Psoas muscle (tissue), 8 donors: ENCODE results near the gene GPR148. TPM values are rescaled to one million over a fixed set of nuclear protein-coding genes. Genes with fewer than 3 reads are reported as not detected.

ENCODE experiments used
- ATAC-seq, 4 donors: fragments of 200-7000 bp; cut with Tn5 transposase; one replicate each; pipeline ENCODE4 v1.9.1; 2020; ENCODE audit warnings: moderate library complexity in 3 of 4, mild to moderate bottlenecking in 2 of 4
- DNase-seq, 2 donors: peaks; one replicate each; pipeline ENCODE4 v3.0.0-alpha.2; 2020
- H3K27ac ChIP-seq: fragments of 200-600 bp; one replicate; pipeline ENCODE4 v1.8.0; 2022
- H3K27me3 ChIP-seq, 3 donors: fragments of 200-600 bp in 1 of 3; one replicate each; pipeline versions ENCODE4 v1.6.1 to v1.8.0; 2013 to 2022; ENCODE audit warnings: low read length in 2 of 3, mild to moderate bottlenecking in 2 of 3, moderate library complexity in 1 of 3; ENCODE audit not compliant: insufficient read depth in 3 of 3
- H3K36me3 ChIP-seq, 2 donors: fragments of 200-600 bp in 1 of 2; one replicate each; pipeline versions ENCODE4 v1.6.1 to v1.8.0; 2013 to 2022; ENCODE audit warnings: low read depth in 1 of 2, mild to moderate bottlenecking in 1 of 2, moderate library complexity in 1 of 2; ENCODE audit not compliant: insufficient read depth in 1 of 2
- H3K4me1 ChIP-seq: fragments of 200-600 bp; one replicate; pipeline ENCODE4 v1.8.0; 2022
- H3K4me3 ChIP-seq: fragments of 200-600 bp; one replicate; pipeline ENCODE4 v1.8.0; 2022; ENCODE audit warnings: mild to moderate bottlenecking
- H3K9me3 ChIP-seq: fragments of 200-600 bp; one replicate; pipeline ENCODE4 v1.8.0; 2022
- WGBS, 3 donors: extraction: QIAGEN DNeasy Blood & Tissue Kit; methylation state at CpG; one replicate each; pipeline versions ENCODE4 v1.1.6 to v1.1.7; 2013; 5-methylcytosine and 5-hydroxymethylcytosine counted together
- intact Hi-C, 2 donors: fragments of 100-400 bp; cut with DNase I; formaldehyde crosslinking; loops; one replicate each; pipeline versions ENCODE4 v1.11.0 to v1.14.2; 2022
- polyA plus RNA-seq, 3 donors: library from polyadenylated mRNA; stranded (reverse); fragments of 200-250 nt; gene quantifications; one replicate each; pipeline ENCODE4 v1.2.3, GENCODE V29; 2013
- total RNA-seq, 4 donors: library from RNA; stranded (reverse); fragmentation: NEBNext Ultra II Directional in 2 of 4; extraction: Animal tissue kit (Norgen Biotek cat#: 25700) in 2 of 4; gene quantifications; one replicate each; pipeline versions ENCODE4 v1.2.1 to v1.2.4, GENCODE V29; 2021 to 2023
- TF ChIP-seq, protein P1 (sequence below): fragments of 200-600 bp; IDR thresholded peaks from one replicate; pipeline ENCODE4 v1.8.0; 2022; ENCODE audit warnings: antibody characterized with exemption
- donor health status: healthy with polysubstance abuse.
- donor health status: DM: no; HTN: no; CAD: no; lungs with moderate emphysema.
- donor health status: Bipolar disorder and iron deficiency.
- donor health status: healthy.
- donor health status: DM: yes; HTN: yes; CAD: no.
- donor health status: DM: no; HTN: no; CAD: no.
- donor health status: DM: no; HTN: no; CAD: no.
- donor health status: DM: yes; HTN: yes; CAD: no.

GPR148 gene
- total and polyA plus RNA-seq, 7 donors = not detected

GRCh38 chr2:130766711-130767407 lies 38.0 kb downstream of the GPR148 start:
- no peak for ATAC-seq
- Histone ChIP-seq H3K36me3 (no peaks in the 10 kb centered on the region), H3K27ac (no peak overlapping the region), H3K4me3 (no peak overlapping the region), H3K4me1 (no peaks in the 10 kb centered on the region), H3K9me3 (no peaks in the 10 kb centered on the region), H3K27me3 (peaks cover 0 to 8% (median 0%) of the 10 kb centered on the region in 3 donors)
- TF ChIP-seq, protein P1, sequence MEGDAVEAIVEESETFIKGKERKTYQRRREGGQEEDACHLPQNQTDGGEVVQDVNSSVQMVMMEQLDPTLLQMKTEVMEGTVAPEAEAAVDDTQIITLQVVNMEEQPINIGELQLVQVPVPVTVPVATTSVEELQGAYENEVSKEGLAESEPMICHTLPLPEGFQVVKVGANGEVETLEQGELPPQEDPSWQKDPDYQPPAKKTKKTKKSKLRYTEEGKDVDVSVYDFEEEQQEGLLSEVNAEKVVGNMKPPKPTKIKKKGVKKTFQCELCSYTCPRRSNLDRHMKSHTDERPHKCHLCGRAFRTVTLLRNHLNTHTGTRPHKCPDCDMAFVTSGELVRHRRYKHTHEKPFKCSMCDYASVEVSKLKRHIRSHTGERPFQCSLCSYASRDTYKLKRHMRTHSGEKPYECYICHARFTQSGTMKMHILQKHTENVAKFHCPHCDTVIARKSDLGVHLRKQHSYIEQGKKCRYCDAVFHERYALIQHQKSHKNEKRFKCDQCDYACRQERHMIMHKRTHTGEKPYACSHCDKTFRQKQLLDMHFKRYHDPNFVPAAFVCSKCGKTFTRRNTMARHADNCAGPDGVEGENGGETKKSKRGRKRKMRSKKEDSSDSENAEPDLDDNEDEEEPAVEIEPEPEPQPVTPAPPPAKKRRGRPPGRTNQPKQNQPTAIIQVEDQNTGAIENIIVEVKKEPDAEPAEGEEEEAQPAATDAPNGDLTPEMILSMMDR = no peak
- no peak for DNase-seq
- intact Hi-C loops = no loop called here
- 60 to 65% (median 62%) methylated on average over 12 of the region's 12 CpGs for WGBS, 3 donors

- DNase-seq (no peak), ATAC-seq (no peak)
- Histone ChIP-seq H3K9me3 (no peaks in the 10 kb centered on the region), H3K27me3 (peaks cover 0 to 8% (median 0%) of the 10 kb centered on the region in 3 donors), H3K27ac (no peak overlapping the region), H3K36me3 (no peaks in the 10 kb centered on the region), H3K4me1 (no peaks in the 10 kb centered on the region), H3K4me3 (no peak overlapping the region)
- WGBS, 3 donors = 54 to 60% (median 58%) methylated on average over 6 to 7 of the region's 7 CpGs
- TF ChIP-seq, protein P1 = no peak
- intact Hi-C loops = no loop called here
Observed at GRCh38 chr2:130767408-130767775, 38.5 kb downstream of the GPR148 start.

DNA sequence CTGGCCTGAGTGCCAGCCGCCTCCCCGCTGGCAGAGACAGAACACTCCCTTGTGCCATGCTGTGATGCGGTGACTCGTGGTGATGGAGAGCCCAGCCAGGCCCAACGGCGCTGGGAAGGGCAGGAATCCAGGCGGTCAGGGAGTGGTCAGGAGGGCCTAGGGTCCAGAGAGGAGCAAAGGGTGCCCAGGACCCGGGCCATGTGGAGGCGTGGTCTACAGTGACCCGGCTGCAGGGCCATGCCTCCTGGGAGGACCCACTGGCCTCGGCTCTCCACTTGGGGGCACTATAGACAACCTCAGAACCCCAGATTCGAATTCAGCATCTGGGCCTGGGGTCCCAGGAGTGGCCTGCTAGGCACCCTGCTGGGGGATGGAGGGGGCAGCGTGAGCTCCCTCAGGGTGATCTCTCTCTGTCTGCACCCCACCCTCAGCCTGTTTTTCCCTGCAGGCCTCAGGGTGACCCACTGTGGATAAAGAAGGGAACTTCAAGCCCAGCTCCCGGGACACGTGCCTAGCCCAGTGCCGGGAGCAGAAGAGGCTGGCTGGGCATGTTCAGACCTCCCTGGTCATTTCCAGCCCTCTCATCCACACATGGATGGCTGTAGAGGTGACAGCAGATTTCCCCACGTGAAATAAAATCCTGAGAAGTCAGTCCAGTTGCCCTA lies 39.5 kb downstream of the GPR148 start:
- DNase-seq = no peak
- intact Hi-C loops = no loop called here
- TF ChIP-seq, protein P1 = no peak
- Histone ChIP-seq H3K36me3 (no peaks in the 10 kb centered on the region), H3K9me3 (no peaks in the 10 kb centered on the region), H3K27me3 (peaks cover 0 to 8% (median 0%) of the 10 kb centered on the region in 3 donors), H3K4me1 (no peaks in the 10 kb centered on the region), H3K27ac (no peak overlapping the region), H3K4me3 (no peak overlapping the region)
- 66 to 78% (median 72%) methylated on average over 17 of the region's 17 CpGs for WGBS, 3 donors
- no peak for ATAC-seq

DNA sequence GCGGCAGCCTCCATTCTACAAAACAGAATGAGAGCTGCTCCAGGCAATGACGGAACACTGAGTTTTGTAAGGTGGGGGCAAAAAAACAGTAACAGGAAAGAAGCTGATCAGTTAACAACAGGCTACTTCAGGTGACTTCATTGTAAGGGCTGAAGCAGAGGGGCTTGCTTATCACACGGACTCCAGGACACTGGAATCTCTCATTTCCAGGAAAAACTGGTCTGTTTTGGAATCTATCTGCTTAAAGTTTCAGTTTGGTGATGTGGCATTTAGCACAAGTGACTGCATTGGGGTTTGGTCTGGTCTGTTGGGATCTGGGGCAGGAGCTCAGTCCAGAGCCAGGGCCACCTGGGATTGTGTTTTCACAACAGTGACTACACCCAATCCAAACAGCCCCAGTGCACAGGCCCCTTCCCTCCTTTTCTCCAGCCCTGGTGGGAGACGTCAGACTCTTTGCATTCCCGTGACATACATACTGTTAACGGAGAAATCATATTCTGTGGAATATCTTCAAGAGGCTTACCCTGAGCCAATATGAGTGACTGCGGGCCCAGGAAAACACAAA lies 40.6 kb downstream of the GPR148 start:
- Histone ChIP-seq H3K27me3 (peaks cover 0 to 8% (median 0%) of the 10 kb centered on the region in 3 donors), H3K9me3 (no peaks in the 10 kb centered on the region), H3K36me3 (no peaks in the 10 kb centered on the region), H3K4me3 (no peak overlapping the region), H3K27ac (no peak overlapping the region), H3K4me1 (no peaks in the 10 kb centered on the region)
- TF ChIP-seq, protein P1 = no peak
- no peak for DNase-seq
- ATAC-seq = no peak
- intact Hi-C loops = no loop called here
- 57 to 62% (median 57%) methylated on average over 7 of the region's 7 CpGs for WGBS, 3 donors
